GM19468 (cell line): ENCODE measurements around the gene CES1.
"Not testable (repeated sequence)": the region's sequence is repeated elsewhere in the genome, so short reads cannot be mapped to it uniquely, and the experiment has no call there.

ENCODE experiments used
- ATAC-seq: cut with Tn5 transposase; IDR thresholded peaks from one replicate; pipeline ENCODE4 v1.9.1; 2021; ENCODE audit warnings: mild to moderate bottlenecking, moderate library complexity, moderate number of reproducible peaks; ENCODE audit not compliant: unreplicated experiment; ENCODE audit errors: extremely low read depth

CES1 gene

GRCh38 chr16:55832773-55833691, at the start of gene CES1:
Gene CES1 (minus strand): TSS chr16:55833096. CDS start chr16:55833055, 41 bp downstream.
- ATAC-seq = no peak

- ATAC-seq = no peak
Measured at GRCh38 chr16:55876854-55877253, 44.0 kb upstream of the CES1 start.

- no peak for ATAC-seq
Measured at GRCh38 chr16:55875273-55875672, 42.4 kb upstream of the CES1 start, which contains the start of gene CES5A. Gene CES5A (minus strand): TSS chr16:55875373. CDS start chr16:55875221, 152 bp downstream.

- ATAC-seq = no peak
Measured at GRCh38 chr16:55873122-55873521, 40.2 kb upstream of the CES1 start.

- no peak for ATAC-seq
Measured at GRCh38 chr16:55872130-55872529, 39.2 kb upstream of the CES1 start.

GRCh38 chr16:55871411-55872038, 38.6 kb upstream of the CES1 start:
- ATAC-seq = no peak

- ATAC-seq = no peak
Measured at GRCh38 chr16:55868980-55869379, 36.1 kb upstream of the CES1 start.

- no peak for ATAC-seq
Measured at GRCh38 chr16:55868137-55868536, 35.2 kb upstream of the CES1 start.

- ATAC-seq = no peak
Measured at GRCh38 chr16:55861288-55861687, 28.4 kb upstream of the CES1 start.

- not testable (repeated sequence) for ATAC-seq
Measured at GRCh38 chr16:55857650-55858049, 24.8 kb upstream of the CES1 start.

GRCh38 chr16:55856950-55857349, 24.1 kb upstream of the CES1 start:
- ATAC-seq = no peak

- ATAC-seq = no peak
Measured at GRCh38 chr16:55853114-55853513, 20.2 kb upstream of the CES1 start.

GRCh38 chr16:55849536-55849935, 16.6 kb upstream of the CES1 start:
- no peak for ATAC-seq

- no peak for ATAC-seq
Measured at GRCh38 chr16:55846598-55847346, 13.9 kb upstream of the CES1 start.

- no peak for ATAC-seq
Measured at GRCh38 chr16:55843105-55843395, 10.2 kb upstream of the CES1 start.

- no peak for ATAC-seq
Measured at GRCh38 chr16:55842369-55843104, 9.6 kb upstream of the CES1 start.

- no peak for ATAC-seq
Measured at GRCh38 chr16:55839115-55839514, 6.2 kb upstream of the CES1 start.

GRCh38 chr16:55836158-55836611, 3.3 kb upstream of the CES1 start:
- no peak for ATAC-seq

GRCh38 chr16:55835581-55835980, 2.7 kb upstream of the CES1 start:
- no peak for ATAC-seq

GRCh38 chr16:55835173-55835572, 2.3 kb upstream of the CES1 start:
- ATAC-seq = not testable (repeated sequence)
